Esophagus muscularis mucosa (tissue), 4 donors: Measurements from ENCODE around the gene CPA5. TPM values are rescaled to one million over a fixed set of nuclear protein-coding genes. Genes with fewer than 3 reads are reported as not detected.

ENCODE experiments used
- DNase-seq: peaks from one replicate; pipeline ENCODE4 v3.0.0-alpha.2; 2017; ENCODE audit errors: extremely low spot score
- H3K27ac ChIP-seq, 4 donors: fragments of 200-600 bp; sonication (generic); replicated peaks in 1 of 4; 1 replicate in 3 of 4; 2 replicates in 1 of 4; pipeline ENCODE4 v1.5.1; 2016 to 2019; ENCODE audit warnings: mild to moderate bottlenecking in 1 of 4
- H3K27me3 ChIP-seq, 4 donors: fragments of 200-600 bp; sonication (generic); one replicate each; pipeline versions ENCODE4 v1.5.1 to v1.6.0; 2016 to 2019
- H3K36me3 ChIP-seq, 4 donors: fragments of 200-600 bp; sonication (generic); one replicate each; pipeline ENCODE4 v1.5.1; 2016 to 2019
- H3K4me1 ChIP-seq, 4 donors: fragments of 200-600 bp; sonication (generic); one replicate each; pipeline ENCODE4 v1.5.1; 2016 to 2019
- H3K4me3 ChIP-seq, 4 donors: fragments of 200-600 bp; sonication (generic); 1 replicate in 2 of 4; 2 replicates in 2 of 4; pipeline ENCODE4 v1.5.1; 2016 to 2019; ENCODE audit warnings: mild to moderate bottlenecking in 4 of 4, moderate library complexity in 1 of 4
- H3K9me3 ChIP-seq, 4 donors: fragments of 200-600 bp; sonication (generic); 1 replicate in 3 of 4; 2 replicates in 1 of 4; pipeline ENCODE4 v1.5.1; 2016 to 2019
- EP300 ChIP-seq: sonication (generic); formaldehyde crosslinking; IDR thresholded peaks from one replicate; pipeline ENCODE4 v1.6.1; 2017; ENCODE audit warnings: antibody characterized with exemption
- POLR2A ChIP-seq: fragments of 450-650 bp; IDR thresholded peaks from one replicate; pipeline ENCODE4 v1.6.1; 2017; ENCODE audit warnings: antibody characterized with exemption, moderate library complexity, mild to moderate bottlenecking, low read depth
- POLR2AphosphoS5 ChIP-seq, 2 donors: sonication (generic); formaldehyde crosslinking; IDR thresholded peaks; one replicate each; pipeline ENCODE4 v1.6.1; 2017; ENCODE audit warnings: antibody characterized with exemption in 2 of 2
- whole genome bisulfite sequencing: methylation state at CpG from one replicate; pipeline ENCODE4 v1.1.5; 2018; 5-methylcytosine and 5-hydroxymethylcytosine counted together
- intact Hi-C: fragments of 100-400 bp; cut with DNase I; formaldehyde crosslinking; loops from one replicate; pipeline ENCODE4 v1.15.1; 2023
- total RNA-seq, 4 donors: library from RNA; depleted of rRNA; stranded (reverse); fragments of >200 nt; gene quantifications; one replicate each; pipeline versions ENCODE4 v1.1.0 to v1.2.1, GENCODE V29; 2016
- TF ChIP-seq, protein P1 (sequence below), 3 experiments: fragments of 200-600 bp in 2 of 3; fragments of 450-650 bp in 1 of 3; sonication (generic) in 2 of 3; IDR thresholded peaks; one replicate each; pipeline ENCODE4 v1.5.1; 2017 to 2019; ENCODE audit warnings: antibody characterized with exemption in 3 of 3, mild to moderate bottlenecking in 2 of 3, moderate library complexity in 1 of 3

Gene CPA5
- total RNA-seq, 4 donors from 2014 or later = not detected

DNA sequence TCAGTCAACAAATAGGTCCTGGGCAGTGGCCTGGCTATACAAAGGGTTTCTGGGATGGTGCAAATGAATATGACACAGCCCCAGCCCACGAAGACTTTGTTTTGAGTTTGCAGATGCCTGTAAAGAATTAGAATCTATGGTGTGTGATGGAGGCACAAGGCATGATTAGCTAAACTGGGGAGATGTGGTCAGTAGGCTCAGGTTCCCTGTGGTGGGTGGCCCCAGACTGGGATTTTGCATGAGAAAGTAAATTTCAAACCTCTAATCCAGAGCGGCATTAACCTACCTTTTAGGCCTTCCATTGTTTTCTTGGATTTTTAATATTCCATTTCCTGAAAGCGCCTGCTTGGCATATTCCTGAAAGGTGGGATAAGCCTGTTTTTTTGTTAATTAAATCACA is 6.4 kb upstream of the CPA5 start:
- intact Hi-C loops = no loop called here
- H3K9me3 ChIP-seq = no peaks in the 10 kb centered on the region
- TF ChIP-seq EP300 (no peak), POLR2A (no peak), POLR2AphosphoS5 (IDR thresholded peaks at IDR 0.05) (no peak)
- TF ChIP-seq, protein P1, sequence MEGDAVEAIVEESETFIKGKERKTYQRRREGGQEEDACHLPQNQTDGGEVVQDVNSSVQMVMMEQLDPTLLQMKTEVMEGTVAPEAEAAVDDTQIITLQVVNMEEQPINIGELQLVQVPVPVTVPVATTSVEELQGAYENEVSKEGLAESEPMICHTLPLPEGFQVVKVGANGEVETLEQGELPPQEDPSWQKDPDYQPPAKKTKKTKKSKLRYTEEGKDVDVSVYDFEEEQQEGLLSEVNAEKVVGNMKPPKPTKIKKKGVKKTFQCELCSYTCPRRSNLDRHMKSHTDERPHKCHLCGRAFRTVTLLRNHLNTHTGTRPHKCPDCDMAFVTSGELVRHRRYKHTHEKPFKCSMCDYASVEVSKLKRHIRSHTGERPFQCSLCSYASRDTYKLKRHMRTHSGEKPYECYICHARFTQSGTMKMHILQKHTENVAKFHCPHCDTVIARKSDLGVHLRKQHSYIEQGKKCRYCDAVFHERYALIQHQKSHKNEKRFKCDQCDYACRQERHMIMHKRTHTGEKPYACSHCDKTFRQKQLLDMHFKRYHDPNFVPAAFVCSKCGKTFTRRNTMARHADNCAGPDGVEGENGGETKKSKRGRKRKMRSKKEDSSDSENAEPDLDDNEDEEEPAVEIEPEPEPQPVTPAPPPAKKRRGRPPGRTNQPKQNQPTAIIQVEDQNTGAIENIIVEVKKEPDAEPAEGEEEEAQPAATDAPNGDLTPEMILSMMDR (IDR thresholded peaks at IDR 0.05) = no peak
- DNase-seq = no peak
- peaks cover 0 to 8% (median 2%) of the 10 kb centered on the region in 4 donors for H3K4me1 ChIP-seq
- WGBS = 93% methylated on average over 3 of the region's 3 CpGs
- no peak overlapping the region for H3K27ac ChIP-seq
- no peak overlapping the region for H3K4me3 ChIP-seq
- no peaks in the 10 kb centered on the region for H3K27me3 ChIP-seq
- H3K36me3 ChIP-seq = no peaks in the 10 kb centered on the region

DNA sequence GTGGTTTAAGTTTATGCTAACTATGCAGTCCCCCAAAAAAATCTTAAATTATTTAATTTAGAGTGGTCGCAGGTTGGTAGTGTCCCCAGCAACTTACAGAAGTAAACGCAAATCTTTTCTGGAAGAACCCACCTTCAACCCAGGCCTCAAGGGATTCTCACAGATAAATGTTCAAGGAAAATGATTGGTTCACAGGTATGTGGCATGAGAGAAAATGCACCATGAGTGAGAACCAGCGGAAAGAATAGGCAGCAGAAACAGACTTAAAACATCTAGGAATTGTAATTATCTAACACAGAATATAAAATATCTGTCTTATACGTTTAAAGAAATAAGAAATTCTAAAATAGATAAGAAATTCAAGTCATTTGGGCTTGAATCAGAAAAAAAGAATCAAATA is 2.7 kb upstream of the CPA5 start:
- DNase-seq = no peak
- H3K4me1 ChIP-seq = no peaks in the 10 kb centered on the region
- intact Hi-C loops = no loop called here
- no peaks in the 10 kb centered on the region for H3K27me3 ChIP-seq
- H3K9me3 ChIP-seq = no peaks in the 10 kb centered on the region
- no peaks in the 10 kb centered on the region for H3K36me3 ChIP-seq
- WGBS = 93% methylated on average over 4 of the region's 4 CpGs
- H3K27ac ChIP-seq = no peak overlapping the region
- no peak overlapping the region for H3K4me3 ChIP-seq
- no peak for TF ChIP-seq POLR2A
- no peak for TF ChIP-seq EP300
- no peak for TF ChIP-seq POLR2AphosphoS5 (IDR thresholded peaks at IDR 0.05)
- TF ChIP-seq, protein P1 (IDR thresholded peaks at IDR 0.05) = no peak

DNA sequence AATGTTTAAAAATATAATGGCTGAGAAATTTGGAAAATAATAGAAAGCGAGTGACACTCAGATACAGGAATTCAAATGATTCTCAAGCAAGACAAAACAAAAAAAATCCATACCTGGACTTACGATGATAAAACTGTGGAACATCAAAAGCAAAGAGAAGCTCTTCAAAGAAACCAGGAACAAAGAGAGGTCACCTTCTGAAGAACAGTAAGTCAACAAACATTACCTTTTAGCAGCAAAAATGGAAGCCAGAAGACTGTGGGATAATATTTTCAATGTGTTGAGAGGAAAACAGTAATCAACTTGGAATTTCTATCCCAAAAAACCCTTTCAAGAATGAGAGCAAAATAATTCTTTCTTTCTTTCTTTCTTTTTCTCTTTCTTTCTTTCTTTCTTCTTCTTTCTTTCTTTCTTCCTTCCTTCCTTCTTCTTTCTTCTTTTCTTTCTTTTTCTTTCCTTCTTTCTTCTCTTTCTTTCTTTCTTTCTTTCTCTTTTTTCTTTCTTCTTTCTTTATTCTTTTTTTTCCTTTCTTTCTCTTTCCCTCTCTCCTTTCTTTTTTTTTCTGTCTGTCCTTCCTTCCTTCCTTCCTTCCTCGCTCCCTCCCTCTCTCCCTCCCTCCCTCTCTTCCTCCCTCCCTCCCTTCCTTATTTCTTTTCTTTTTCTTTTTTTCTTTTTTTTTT is 1.8 kb upstream of the CPA5 start:
- TF ChIP-seq POLR2AphosphoS5 (IDR thresholded peaks at IDR 0.05) (no peak), POLR2A (no peak), EP300 (no peak)
- TF ChIP-seq, protein P1 (IDR thresholded peaks at IDR 0.05) = no peak
- 94% methylated on average over 3 of the region's 3 CpGs for WGBS
- Histone ChIP-seq H3K9me3 (no peaks in the 10 kb centered on the region), H3K4me3 (no peak overlapping the region), H3K4me1 (no peaks in the 10 kb centered on the region), H3K27ac (no peak overlapping the region), H3K27me3 (no peaks in the 10 kb centered on the region), H3K36me3 (no peaks in the 10 kb centered on the region)
- intact Hi-C loops = no loop called here
- no peak for DNase-seq

DNA sequence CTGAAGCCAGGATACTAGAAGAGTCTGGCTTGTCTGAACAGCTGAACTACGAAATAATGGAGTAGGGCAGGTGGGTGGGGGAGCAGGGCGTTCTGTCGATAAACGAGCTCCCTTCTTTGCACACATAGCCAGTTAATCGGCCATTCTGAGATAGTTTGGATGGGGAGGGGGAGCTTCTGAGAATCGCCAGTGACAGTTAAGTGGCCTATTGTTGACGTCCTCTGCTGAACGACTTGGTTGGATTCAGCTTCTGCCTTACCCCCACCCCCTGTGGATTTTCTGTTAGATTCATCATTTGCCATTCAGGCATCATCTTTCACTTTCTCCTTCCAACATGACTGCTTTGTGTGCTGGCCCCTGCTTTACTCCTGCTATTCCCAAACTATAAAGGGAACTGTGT is 520 bp downstream of the CPA5 start:
- Histone ChIP-seq H3K4me3 (peak overlapping the region in 2 of 4 donors; percentile 16), H3K9me3 (no peaks in the 10 kb centered on the region), H3K27ac (no peak overlapping the region), H3K36me3 (no peaks in the 10 kb centered on the region), H3K27me3 (no peaks in the 10 kb centered on the region), H3K4me1 (no peaks in the 10 kb centered on the region)
- intact Hi-C loops = no loop called here
- TF ChIP-seq POLR2AphosphoS5 (IDR thresholded peaks at IDR 0.05) = no peak
- TF ChIP-seq EP300 = no peak
- TF ChIP-seq, protein P1 (IDR thresholded peaks at IDR 0.05) = no peak
- DNase-seq = no peak
- 64% methylated on average over 8 of the region's 8 CpGs for WGBS

DNA sequence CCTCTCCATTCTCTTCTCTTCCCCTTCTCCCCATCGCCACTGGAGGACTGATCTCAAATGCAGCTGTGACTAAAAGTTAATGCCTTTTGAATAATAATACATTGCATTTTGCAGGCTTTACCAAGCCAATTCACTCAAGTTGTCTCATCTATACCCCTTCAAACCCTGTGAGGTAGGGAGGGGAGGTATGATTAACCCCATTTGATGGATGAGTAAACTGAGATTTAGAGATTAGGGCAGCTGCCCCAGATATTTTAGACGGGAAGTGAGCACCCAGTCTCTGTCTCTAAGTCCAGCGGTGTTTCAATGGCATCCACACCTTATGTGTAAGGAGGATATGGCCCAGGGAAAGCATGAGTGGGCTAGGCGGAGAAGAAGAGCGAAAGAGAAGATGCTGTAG is 1.1 kb downstream of the CPA5 start:
- intact Hi-C loops = no loop called here

More for the DNA sequence above, 1.1 kb downstream of the CPA5 start:
- H3K9me3 ChIP-seq = no peaks in the 10 kb centered on the region
- no peaks in the 10 kb centered on the region for H3K36me3 ChIP-seq
- H3K27me3 ChIP-seq = no peaks in the 10 kb centered on the region
- DNase-seq = no peak
- H3K27ac ChIP-seq = no peak overlapping the region
- 93% methylated on average over 4 of the region's 5 CpGs for WGBS
- no peak overlapping the region for H3K4me3 ChIP-seq
- TF ChIP-seq POLR2AphosphoS5 (IDR thresholded peaks at IDR 0.05) = no peak
- TF ChIP-seq POLR2A = no peak
- TF ChIP-seq EP300 = no peak
- TF ChIP-seq, protein P1 (IDR thresholded peaks at IDR 0.05) = no peak
- peaks cover 0 to 2% (median 1%) of the 10 kb centered on the region in 4 donors for H3K4me1 ChIP-seq
